DOHH2 (cell line): ENCODE measurements around the gene PLA2G12A.

Source experiments
- H3F3A ChIP-seq: fragments of 200-600 bp; sonication (generic), shearing (Covaris generic); 2 replicates; pipeline ENCODE4 v1.6.0; 2016; ENCODE audit warnings: antibody characterized with exemption, mild to moderate bottlenecking; ENCODE audit not compliant: control insufficient read depth, insufficient read depth
- H3K27ac ChIP-seq: fragments of 200-600 bp; sonication (generic); 2 replicates; pipeline ENCODE4 v1.5.1; 2014; ENCODE audit warnings: low read depth, mild to moderate bottlenecking, low read length, moderate library complexity
- H3K27me3 ChIP-seq: fragments of 200-600 bp; sonication (generic); 2 replicates; pipeline ENCODE4 v1.6.1; 2014; ENCODE audit warnings: mild to moderate bottlenecking, low read length, mixed read lengths; ENCODE audit not compliant: control insufficient read depth
- H3K36me3 ChIP-seq: fragments of 200-600 bp; sonication (generic); 2 replicates; pipeline ENCODE4 v1.6.1; 2014; ENCODE audit warnings: mild to moderate bottlenecking, low read length, moderate library complexity, mixed read lengths; ENCODE audit not compliant: control insufficient read depth
- H3K4me1 ChIP-seq: fragments of 200-600 bp; sonication (generic); 2 replicates; pipeline ENCODE4 v1.6.1; 2014; ENCODE audit warnings: mild to moderate bottlenecking, low read length, mixed read lengths; ENCODE audit not compliant: control insufficient read depth
- H3K4me2 ChIP-seq: fragments of 200-600 bp; sonication (generic); 2 replicates; pipeline ENCODE4 v1.6.0; 2014; ENCODE audit warnings: mild to moderate bottlenecking, low read length, moderate library complexity
- H3K4me3 ChIP-seq: fragments of 200-600 bp; sonication (generic); 2 replicates; pipeline ENCODE4 v1.5.1; 2014; ENCODE audit warnings: mild to moderate bottlenecking, low read length, mixed read lengths
- H3K79me2 ChIP-seq: fragments of 200-600 bp; sonication (generic); 2 replicates; pipeline ENCODE4 v1.6.1; 2014; ENCODE audit warnings: mild to moderate bottlenecking, low read length, mixed read lengths; ENCODE audit not compliant: control insufficient read depth
- H3K9me2 ChIP-seq: fragments of 200-600 bp; sonication (generic); replicated peaks from 2 replicates; pipeline ENCODE4 v1.6.1; 2014; ENCODE audit warnings: mild to moderate bottlenecking, low read length, mixed read lengths; ENCODE audit not compliant: control insufficient read depth
- H3K9me3 ChIP-seq: fragments of 200-600 bp; sonication (generic); 2 replicates; pipeline ENCODE4 v1.6.1; 2014; ENCODE audit warnings: antibody characterized with exemption, low read length, mixed read lengths; ENCODE audit not compliant: control insufficient read depth, insufficient read depth
- H4K20me1 ChIP-seq: fragments of 200-600 bp; sonication (generic); 2 replicates; pipeline ENCODE4 v1.6.0; 2014; ENCODE audit warnings: low read depth, mild to moderate bottlenecking, antibody characterized with exemption, low read length, moderate library complexity; ENCODE audit not compliant: control insufficient read depth, insufficient read depth
- EZH2phosphoT487 ChIP-seq: fragments of 200-600 bp; sonication (generic); IDR thresholded peaks from 2 replicates; pipeline ENCODE4 v1.6.1; 2017; ENCODE audit warnings: borderline replicate concordance, mild to moderate bottlenecking, antibody characterized with exemption, low read length, moderate library complexity, mixed read lengths
- TF ChIP-seq, protein P1 (sequence below): fragments of 200-600 bp; sonication (generic); IDR thresholded peaks from one replicate; pipeline ENCODE4 v1.5.1; 2014; ENCODE audit warnings: antibody characterized with exemption, mild to moderate bottlenecking, low read depth, low read length; ENCODE audit not compliant: poor library complexity, severe bottlenecking

The PLA2G12A gene

GRCh38 chr4:109672169-109672930, 57.5 kb downstream of the PLA2G12A start:
- Histone ChIP-seq H3K79me2 (no peaks in the 10 kb centered on the region; the same call in 1 of the 2 replicates), H3K27me3 (no peaks in the 10 kb centered on the region), H3K27ac (no peak overlapping the region), H3K9me3 (no peaks in the 10 kb centered on the region), H3K36me3 (peaks cover 26% of the 10 kb centered on the region), H3K4me3 (no peak overlapping the region), H4K20me1 (no peaks in the 10 kb centered on the region), H3F3A (no peaks in the 10 kb centered on the region), H3K4me1 (no peaks in the 10 kb centered on the region), H3K4me2 (no peak overlapping the region), H3K9me2 (no peaks in the 10 kb centered on the region)
- TF ChIP-seq, protein P1, sequence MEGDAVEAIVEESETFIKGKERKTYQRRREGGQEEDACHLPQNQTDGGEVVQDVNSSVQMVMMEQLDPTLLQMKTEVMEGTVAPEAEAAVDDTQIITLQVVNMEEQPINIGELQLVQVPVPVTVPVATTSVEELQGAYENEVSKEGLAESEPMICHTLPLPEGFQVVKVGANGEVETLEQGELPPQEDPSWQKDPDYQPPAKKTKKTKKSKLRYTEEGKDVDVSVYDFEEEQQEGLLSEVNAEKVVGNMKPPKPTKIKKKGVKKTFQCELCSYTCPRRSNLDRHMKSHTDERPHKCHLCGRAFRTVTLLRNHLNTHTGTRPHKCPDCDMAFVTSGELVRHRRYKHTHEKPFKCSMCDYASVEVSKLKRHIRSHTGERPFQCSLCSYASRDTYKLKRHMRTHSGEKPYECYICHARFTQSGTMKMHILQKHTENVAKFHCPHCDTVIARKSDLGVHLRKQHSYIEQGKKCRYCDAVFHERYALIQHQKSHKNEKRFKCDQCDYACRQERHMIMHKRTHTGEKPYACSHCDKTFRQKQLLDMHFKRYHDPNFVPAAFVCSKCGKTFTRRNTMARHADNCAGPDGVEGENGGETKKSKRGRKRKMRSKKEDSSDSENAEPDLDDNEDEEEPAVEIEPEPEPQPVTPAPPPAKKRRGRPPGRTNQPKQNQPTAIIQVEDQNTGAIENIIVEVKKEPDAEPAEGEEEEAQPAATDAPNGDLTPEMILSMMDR, result no peak
- no peak for TF ChIP-seq EZH2phosphoT487

DNA sequence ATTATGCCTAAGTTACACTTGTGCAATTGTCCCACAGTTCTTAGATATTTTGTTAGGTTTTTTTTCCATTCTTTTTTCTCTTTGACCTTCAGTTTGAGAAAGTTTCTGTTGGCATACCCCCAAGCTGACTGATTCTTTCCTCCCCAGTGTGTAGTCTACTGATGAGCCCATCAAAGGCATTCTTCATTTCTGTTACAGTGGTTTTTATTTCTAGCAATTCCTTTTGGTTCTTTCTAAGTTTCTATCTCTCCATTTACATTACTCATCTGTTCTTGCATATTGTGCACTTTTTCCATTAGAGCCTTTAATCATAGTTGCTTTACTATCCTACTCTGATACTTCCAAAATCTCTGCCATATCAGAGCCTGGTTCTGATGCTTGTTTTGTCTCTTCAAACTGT, 58.5 kb downstream of the PLA2G12A start:
- no peak overlapping the region for H3K4me2 ChIP-seq
- H3K27me3 ChIP-seq, result no peaks in the 10 kb centered on the region
- peaks cover 2% of the 10 kb centered on the region for H3K79me2 ChIP-seq
- no peaks in the 10 kb centered on the region for H3K4me1 ChIP-seq
- peaks cover 27% of the 10 kb centered on the region for H3K36me3 ChIP-seq
- no peak for TF ChIP-seq EZH2phosphoT487
- TF ChIP-seq, protein P1, result no peak
- no peaks in the 10 kb centered on the region for H3F3A ChIP-seq
- H4K20me1 ChIP-seq, result no peaks in the 10 kb centered on the region
- H3K4me3 ChIP-seq, result no peak overlapping the region
- H3K27ac ChIP-seq, result no peak overlapping the region
- H3K9me2 ChIP-seq, result no peaks in the 10 kb centered on the region
- no peaks in the 10 kb centered on the region for H3K9me3 ChIP-seq

- Histone ChIP-seq H3K4me2 (no peak overlapping the region), H3K9me3 (no peaks in the 10 kb centered on the region), H3K4me1 (no peaks in the 10 kb centered on the region), H3K36me3 (peaks cover 32% of the 10 kb centered on the region), H3K4me3 (no peak overlapping the region), H3K27ac (no peak overlapping the region), H3K27me3 (no peaks in the 10 kb centered on the region), H3K9me2 (no peaks in the 10 kb centered on the region), H4K20me1 (no peaks in the 10 kb centered on the region), H3K79me2 (peaks cover 4% of the 10 kb centered on the region), H3F3A (no peaks in the 10 kb centered on the region)
- TF ChIP-seq, protein P1, result no peak
- TF ChIP-seq EZH2phosphoT487, result no peak
These were observed 63.9 kb downstream of the PLA2G12A start for GRCh38 chr4:109665783-109666485.
